PC-3 (cell line): ENCODE results near the gene HYAL1.
"Not testable (repeated sequence)": the region's sequence is repeated elsewhere in the genome, so short reads cannot be mapped to it uniquely, and the experiment has no call there.

Experiments used
- CTCF ChIP-seq: fragments of 300-600 bp; sonication (generic); conservative IDR thresholded peaks from 2 replicates; pipeline ENCODE4 v1.5.1; 2017; ENCODE audit warnings: antibody characterized with exemption, low read depth, mild to moderate bottlenecking, low read length
- EZH2 ChIP-seq: fragments of 300-600 bp; sonication (generic); IDR thresholded peaks from one replicate; pipeline ENCODE4 v1.6.1; 2017; ENCODE audit warnings: antibody characterized with exemption, mild to moderate bottlenecking, low read length; ENCODE audit not compliant: unreplicated experiment
- EZH2phosphoT487 ChIP-seq: fragments of 300-600 bp; sonication (generic); IDR thresholded peaks from 2 replicates; pipeline ENCODE4 v1.6.1; 2018; ENCODE audit warnings: mild to moderate bottlenecking, antibody characterized with exemption, low read length, borderline replicate concordance

GRCh38 chr3:50262200-50262599 lies 41.2 kb downstream of the HYAL1 start:
- not testable (repeated sequence) for TF ChIP-seq EZH2, CTCF, EZH2phosphoT487
